T-helper 1 cell (primary cell): Measurements from ENCODE around the gene CERK.
A peak's percentile ranks its signal among the peaks of the same experiment; 100 is the strongest.

Experiments
- DNase-seq, 5 donors: peaks; one replicate each; pipeline ENCODE4 v3.0.0-alpha.2; 2012 to 2020

Gene CERK

GRCh38 chr22:46764140-46764680 lies 26.2 kb upstream of the CERK start:
- DNase-seq, result no peak

- peak in 1 of 5 donors; percentile 39 for DNase-seq
These were observed 25.1 kb upstream of the CERK start for GRCh38 chr22:46763051-46763705.

GRCh38 chr22:46762238-46763050 lies 24.4 kb upstream of the CERK start, which contains the start of gene TBC1D22A:
Gene TBC1D22A (plus strand): TSS chr22:46762650. CDS start chr22:46762787, 137 bp downstream.
- peak; percentile 86 to 95 (median 89) for DNase-seq

- no peak for DNase-seq
These were observed 23.6 kb upstream of the CERK start for GRCh38 chr22:46761539-46762237.

- no peak for DNase-seq
These were observed 23.0 kb upstream of the CERK start for GRCh38 chr22:46761017-46761416.

- DNase-seq, result peak in 1 of 5 donors; percentile 62
These were observed 20.8 kb upstream of the CERK start for GRCh38 chr22:46758867-46759290.

- no peak for DNase-seq
These were observed 20.1 kb upstream of the CERK start for GRCh38 chr22:46758121-46758520.

GRCh38 chr22:46757104-46757503 lies 19.1 kb upstream of the CERK start:
- DNase-seq, result no peak

GRCh38 chr22:46756097-46756496 lies 18.0 kb upstream of the CERK start:
- DNase-seq, result no peak

- DNase-seq, result no peak
These were observed 17.5 kb upstream of the CERK start for GRCh38 chr22:46755525-46755924.

GRCh38 chr22:46754826-46755225 lies 16.8 kb upstream of the CERK start:
- no peak for DNase-seq

- DNase-seq, result peak in 1 of 5 donors; percentile 25
These were observed 16.2 kb upstream of the CERK start for GRCh38 chr22:46754110-46754799.

- no peak for DNase-seq
These were observed 15.7 kb upstream of the CERK start for GRCh38 chr22:46753761-46754109.

- DNase-seq, result no peak
These were observed 15.3 kb upstream of the CERK start for GRCh38 chr22:46753360-46753759.

- no peak for DNase-seq
These were observed 14.9 kb upstream of the CERK start for GRCh38 chr22:46752988-46753310.

- no peak for DNase-seq
These were observed 14.4 kb upstream of the CERK start for GRCh38 chr22:46752286-46752987.

- no peak for DNase-seq
These were observed 12.9 kb upstream of the CERK start for GRCh38 chr22:46750863-46751443.

- no peak for DNase-seq
These were observed 12.4 kb upstream of the CERK start for GRCh38 chr22:46750530-46750800.

- no peak for DNase-seq
These were observed 11.9 kb upstream of the CERK start for GRCh38 chr22:46749682-46750529.

- peak in 3 of 5 donors; percentile 59 to 80 (median 68) for DNase-seq
These were observed 11.0 kb upstream of the CERK start for GRCh38 chr22:46748908-46749675.
